SIG-M5 treated with dmso at 0.1 percent for 504 hours (cell line): ENCODE measurements around the gene CDNF.

ENCODE experiments used
- DNase-seq: peaks from one replicate; lab custom pipeline; 2025; ENCODE audit not compliant: unreplicated experiment; lab: John Stamatoyannopoulos, UW

The CDNF gene

GRCh38 chr10:14800397-14800796 is 37.4 kb downstream of the CDNF start:
- no peak for DNase-seq

- no peak for DNase-seq
These were observed 39.2 kb downstream of the CDNF start for GRCh38 chr10:14798636-14799035.

- no peak for DNase-seq
These were observed 49.9 kb downstream of the CDNF start for GRCh38 chr10:14787938-14788337.

- DNase-seq: no peak
These were observed 53.3 kb downstream of the CDNF start for GRCh38 chr10:14784459-14785055.

- DNase-seq: no peak
These were observed 55.0 kb downstream of the CDNF start for GRCh38 chr10:14782691-14783363.

GRCh38 chr10:14781763-14782162 is 56.1 kb downstream of the CDNF start:
- no peak for DNase-seq

GRCh38 chr10:14779001-14779651 is 58.7 kb downstream of the CDNF start:
- no peak for DNase-seq

- no peak for DNase-seq
These were observed 61.3 kb downstream of the CDNF start for GRCh38 chr10:14776546-14776945.

GRCh38 chr10:14775656-14776055 is 62.2 kb downstream of the CDNF start:
- DNase-seq: no peak

GRCh38 chr10:14774797-14775196 is 63.0 kb downstream of the CDNF start, which contains the start of gene FAM107B:
TSS of gene FAM107B (minus strand) at chr10:14774897. CDS start at chr10:14774663, 234 bp downstream.
- DNase-seq: no peak

GRCh38 chr10:14774214-14774580 is 63.6 kb downstream of the CDNF start:
- DNase-seq: no peak

- DNase-seq: no peak
These were observed 64.2 kb downstream of the CDNF start for GRCh38 chr10:14773551-14774213.

- no peak for DNase-seq
These were observed 65.4 kb downstream of the CDNF start for GRCh38 chr10:14772399-14772798.

GRCh38 chr10:14770927-14771326 is 66.9 kb downstream of the CDNF start:
- DNase-seq: no peak
